Stimulated activated memory B cell treated with anti-CD40 and anti-IgM and Interleukin-4, amounts not matched to agents 10 μg/mL and 1 μg/mL and 100 μg/mL, for 72 hours (primary cell): ENCODE data around the gene UCK1.
A peak's percentile ranks its signal among the peaks of the same experiment; 100 is the strongest.
"Not testable (repeated sequence)": the region's sequence is repeated elsewhere in the genome, so short reads cannot be mapped to it uniquely, and the experiment has no call there.

Source experiments
- ATAC-seq: fragments of 150-1000 bp; cut with Tn5 transposase; 2 replicates; pipeline ENCODE4 v1.10.0; 2021
- H3K27ac Mint-ChIP-seq: one replicate; pipeline ENCODE4 v1.8.0; 2022; ENCODE audit warnings: mild to moderate bottlenecking, mixed read lengths
- H3K27me3 Mint-ChIP-seq: one replicate; pipeline ENCODE4 v1.8.0; 2022; ENCODE audit warnings: mixed read lengths
- H3K36me3 Mint-ChIP-seq: one replicate; pipeline ENCODE4 v1.8.0; 2022; ENCODE audit warnings: mixed read lengths
- H3K4me1 Mint-ChIP-seq: one replicate; pipeline ENCODE4 v1.8.0; 2022; ENCODE audit warnings: mixed read lengths
- H3K4me3 Mint-ChIP-seq: one replicate; pipeline ENCODE4 v1.8.0; 2022; ENCODE audit warnings: mild to moderate bottlenecking, moderate library complexity, mixed read lengths
- H3K9me3 Mint-ChIP-seq: one replicate; pipeline ENCODE4 v1.8.0; 2022; ENCODE audit warnings: mixed read lengths

Gene UCK1

DNA sequence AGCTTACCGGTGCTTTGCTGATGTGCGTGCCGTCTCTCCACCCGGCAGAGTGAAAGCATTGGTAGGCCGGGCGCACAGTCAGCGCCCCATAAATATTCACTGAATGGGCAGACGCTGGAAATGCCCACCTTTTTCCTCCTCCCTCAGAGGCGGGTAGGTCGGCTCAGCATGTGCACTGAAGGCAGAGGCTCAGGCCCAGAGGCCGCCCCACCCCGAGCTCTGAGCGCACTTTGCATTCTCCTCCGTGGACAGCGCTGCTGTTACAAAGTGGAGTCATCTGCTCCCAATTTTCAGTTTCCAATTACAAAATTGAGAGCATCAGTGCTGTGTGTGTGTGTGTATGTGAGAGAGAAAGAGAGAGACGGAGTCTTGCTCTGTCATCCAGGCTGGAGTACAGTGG lies 10.6 kb downstream of the UCK1 start:
- H3K4me1 Mint-ChIP-seq, result no peaks in the 10 kb centered on the region
- H3K27ac Mint-ChIP-seq, result no peak overlapping the region
- no peak for ATAC-seq
- no peaks in the 10 kb centered on the region for H3K27me3 Mint-ChIP-seq
- H3K36me3 Mint-ChIP-seq, result peaks cover 55% of the 10 kb centered on the region
- H3K4me3 Mint-ChIP-seq, result no peak overlapping the region
- H3K9me3 Mint-ChIP-seq, result no peaks in the 10 kb centered on the region

- H3K36me3 Mint-ChIP-seq, result peaks cover 48% of the 10 kb centered on the region
- H3K4me3 Mint-ChIP-seq, result no peak overlapping the region
- H3K27ac Mint-ChIP-seq, result no peak overlapping the region
- H3K4me1 Mint-ChIP-seq, result peaks cover 7% of the 10 kb centered on the region
- no peaks in the 10 kb centered on the region for H3K9me3 Mint-ChIP-seq
- no peak for ATAC-seq
- H3K27me3 Mint-ChIP-seq, result no peaks in the 10 kb centered on the region
These were observed 12.5 kb downstream of the UCK1 start for GRCh38 chr9:131518553-131518952.

DNA sequence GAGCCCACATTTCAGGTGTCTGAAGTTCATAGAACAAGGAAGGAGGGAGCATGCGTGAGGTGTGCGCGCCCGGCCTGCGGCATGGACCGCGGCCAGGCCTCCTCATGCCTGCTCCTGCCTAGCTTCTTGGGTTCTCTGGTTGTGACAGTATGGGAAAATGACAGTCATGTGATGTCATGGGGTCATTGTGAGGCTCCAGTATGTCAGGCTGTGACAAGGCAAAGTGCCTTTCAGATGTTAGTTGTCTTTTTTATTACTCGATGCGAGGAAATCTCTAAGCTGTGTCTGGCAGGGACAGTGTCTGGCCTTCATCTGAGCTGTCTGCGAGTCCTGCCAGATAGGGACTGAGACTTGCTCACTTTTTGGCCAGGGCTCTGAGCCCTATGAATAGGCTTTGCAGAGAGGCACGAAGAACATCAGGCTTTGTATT lies 13.3 kb downstream of the UCK1 start:
- no peak for ATAC-seq
- no peaks in the 10 kb centered on the region for H3K9me3 Mint-ChIP-seq
- H3K4me1 Mint-ChIP-seq, result peaks cover 7% of the 10 kb centered on the region
- no peak overlapping the region for H3K4me3 Mint-ChIP-seq
- no peak overlapping the region for H3K27ac Mint-ChIP-seq
- H3K36me3 Mint-ChIP-seq, result peaks cover 55% of the 10 kb centered on the region
- no peaks in the 10 kb centered on the region for H3K27me3 Mint-ChIP-seq

DNA sequence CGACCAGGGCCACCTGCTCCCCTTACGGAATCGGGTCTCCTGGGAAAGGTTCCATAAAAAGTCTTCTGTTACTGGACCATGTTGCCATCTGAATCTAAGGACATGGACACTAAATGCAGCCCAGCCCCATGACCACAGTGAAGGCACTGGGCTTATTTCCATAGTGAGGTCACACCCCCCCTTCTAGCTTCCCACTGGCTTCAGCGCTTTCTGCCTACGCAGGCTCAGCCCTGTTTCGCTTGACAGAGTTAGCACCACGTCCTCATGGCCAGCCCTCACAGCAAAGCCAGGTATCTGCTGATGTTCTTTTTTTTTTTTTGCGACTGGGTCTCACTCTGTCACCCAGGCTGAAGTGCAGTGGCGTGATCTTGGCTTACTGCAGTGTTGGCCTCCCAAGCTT lies 14.1 kb downstream of the UCK1 start:
- Mint-ChIP-seq H3K4me1 (peaks cover 7% of the 10 kb centered on the region), H3K9me3 (no peaks in the 10 kb centered on the region), H3K27me3 (no peaks in the 10 kb centered on the region), H3K4me3 (no peak overlapping the region), H3K27ac (no peak overlapping the region), H3K36me3 (peaks cover 56% of the 10 kb centered on the region)
- ATAC-seq, result no peak

DNA sequence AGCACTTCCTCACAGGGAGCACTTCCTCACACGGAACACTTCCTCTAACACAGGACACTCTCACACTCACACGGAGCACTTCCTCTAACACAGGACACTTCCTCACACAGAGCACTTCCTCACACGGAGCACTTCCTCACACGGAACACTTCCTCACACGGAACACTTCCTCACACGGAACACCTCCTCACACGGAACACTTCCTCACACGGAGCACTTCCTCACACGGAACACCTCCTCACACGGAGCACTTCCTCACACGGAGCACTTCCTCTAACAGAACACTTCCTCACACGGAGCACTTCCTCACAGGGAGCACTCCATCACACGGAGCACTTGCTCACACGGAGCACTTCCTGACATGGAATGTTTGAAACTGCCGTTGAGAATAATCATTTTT lies 15.0 kb downstream of the UCK1 start:
- Mint-ChIP-seq H3K27me3 (no peaks in the 10 kb centered on the region), H3K27ac (no peak overlapping the region), H3K36me3 (peaks cover 56% of the 10 kb centered on the region), H3K4me1 (peaks cover 7% of the 10 kb centered on the region), H3K4me3 (no peak overlapping the region), H3K9me3 (no peaks in the 10 kb centered on the region)
- ATAC-seq, result no peak

DNA sequence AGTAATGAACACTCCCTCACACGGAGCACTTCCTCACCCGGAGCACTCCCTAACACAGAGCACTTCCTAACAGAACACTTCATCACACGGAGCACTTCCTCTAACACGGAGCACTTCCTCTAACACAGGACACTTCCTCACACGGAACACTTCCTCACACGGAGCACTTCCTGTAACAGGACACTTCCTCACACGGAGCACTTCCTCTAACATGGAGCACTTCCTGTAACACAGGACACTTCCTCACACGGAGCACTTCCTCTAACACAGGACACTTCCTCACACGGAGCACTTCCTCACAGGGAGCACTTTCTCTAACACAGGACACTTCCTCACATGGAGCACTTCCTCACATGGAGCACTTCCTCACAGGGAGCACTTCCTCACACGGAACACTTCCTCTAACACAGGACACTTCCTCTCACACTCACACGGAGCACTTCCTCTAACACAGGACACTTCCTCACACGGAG lies 15.5 kb downstream of the UCK1 start:
- not testable (repeated sequence) for H3K4me1 Mint-ChIP-seq, H3K9me3 Mint-ChIP-seq, H3K4me3 Mint-ChIP-seq, H3K27me3 Mint-ChIP-seq, H3K27ac Mint-ChIP-seq, ATAC-seq
- H3K36me3 Mint-ChIP-seq, result peaks cover 61% of the 10 kb centered on the region

DNA sequence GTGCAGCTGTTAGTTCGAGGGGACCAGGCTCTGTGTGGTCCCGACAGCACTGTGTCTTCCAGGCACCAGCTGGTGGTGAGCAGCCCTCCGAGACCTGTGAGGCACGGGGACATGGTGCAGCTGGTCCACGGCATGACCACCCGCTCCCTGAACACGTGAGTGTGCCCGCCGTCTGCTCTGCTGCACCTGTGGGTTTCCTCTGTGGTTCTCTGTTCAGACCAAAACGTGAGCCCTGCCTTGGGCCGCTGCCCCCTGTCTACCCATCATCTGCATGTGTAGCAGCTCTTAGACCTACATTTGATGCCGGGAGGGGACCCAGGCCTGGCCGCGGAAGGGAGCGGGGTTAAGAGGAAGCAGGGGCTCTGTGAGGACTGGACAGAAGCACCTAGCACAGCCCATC lies 17.9 kb downstream of the UCK1 start:
- Mint-ChIP-seq H3K4me3 (no peak overlapping the region), H3K9me3 (no peaks in the 10 kb centered on the region), H3K27me3 (no peaks in the 10 kb centered on the region), H3K36me3 (peaks cover 56% of the 10 kb centered on the region), H3K27ac (no peak overlapping the region), H3K4me1 (peaks cover 7% of the 10 kb centered on the region)
- ATAC-seq, result no peak

DNA sequence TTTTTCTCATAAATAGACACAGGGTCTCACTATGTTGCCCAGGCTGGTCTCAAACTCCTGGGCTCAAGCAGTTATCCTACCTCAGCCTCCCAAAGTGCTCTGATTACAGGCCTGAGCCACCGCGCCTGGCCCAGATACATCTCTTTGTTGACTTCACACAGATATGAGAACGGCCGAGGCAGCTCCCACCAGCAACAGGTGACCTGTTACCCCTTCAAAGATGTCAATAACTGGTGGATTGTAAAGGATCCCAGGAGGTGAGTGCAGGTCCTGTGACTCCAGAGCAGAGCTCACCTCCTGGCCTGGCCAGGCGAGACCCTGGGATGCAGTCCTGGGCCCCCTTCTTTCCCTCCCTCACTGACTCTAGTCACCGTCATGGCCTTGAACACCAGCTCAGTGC lies 19.2 kb downstream of the UCK1 start:
- no peak overlapping the region for H3K4me3 Mint-ChIP-seq
- H3K27ac Mint-ChIP-seq, result no peak overlapping the region
- H3K36me3 Mint-ChIP-seq, result peaks cover 48% of the 10 kb centered on the region
- H3K9me3 Mint-ChIP-seq, result no peaks in the 10 kb centered on the region
- no peak for ATAC-seq
- H3K4me1 Mint-ChIP-seq, result peaks cover 7% of the 10 kb centered on the region
- no peaks in the 10 kb centered on the region for H3K27me3 Mint-ChIP-seq

- no peak overlapping the region for H3K27ac Mint-ChIP-seq
- ATAC-seq, result no peak
- no peak overlapping the region for H3K4me3 Mint-ChIP-seq
- H3K4me1 Mint-ChIP-seq, result peaks cover 7% of the 10 kb centered on the region
- H3K9me3 Mint-ChIP-seq, result no peaks in the 10 kb centered on the region
- peaks cover 52% of the 10 kb centered on the region for H3K36me3 Mint-ChIP-seq
- H3K27me3 Mint-ChIP-seq, result no peaks in the 10 kb centered on the region
These were observed 19.6 kb downstream of the UCK1 start for GRCh38 chr9:131511416-131511815.

DNA sequence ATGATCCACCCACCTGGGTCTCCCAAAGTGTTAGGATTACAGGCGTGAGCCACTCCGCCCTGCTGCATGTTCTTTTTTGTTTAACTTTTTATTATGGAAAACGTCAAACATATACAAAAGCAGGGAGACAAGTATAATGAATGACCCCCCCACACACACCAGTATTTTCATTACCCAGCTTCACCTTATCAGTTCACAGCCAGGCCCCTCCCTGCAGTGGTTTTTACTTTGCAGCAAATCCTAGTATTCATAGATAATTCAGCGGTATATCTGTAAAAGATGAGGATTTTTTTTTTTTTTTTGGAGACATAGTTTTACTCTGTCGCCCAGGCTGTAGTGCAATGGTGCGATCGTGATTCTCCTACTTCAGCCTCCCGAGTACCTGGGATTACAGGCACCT lies 26.1 kb downstream of the UCK1 start:
- Mint-ChIP-seq H3K27ac (no peak overlapping the region), H3K4me3 (no peak overlapping the region), H3K36me3 (peaks cover 11% of the 10 kb centered on the region), H3K9me3 (no peaks in the 10 kb centered on the region), H3K27me3 (no peaks in the 10 kb centered on the region), H3K4me1 (peaks cover 41% of the 10 kb centered on the region)
- ATAC-seq, result no peak

DNA sequence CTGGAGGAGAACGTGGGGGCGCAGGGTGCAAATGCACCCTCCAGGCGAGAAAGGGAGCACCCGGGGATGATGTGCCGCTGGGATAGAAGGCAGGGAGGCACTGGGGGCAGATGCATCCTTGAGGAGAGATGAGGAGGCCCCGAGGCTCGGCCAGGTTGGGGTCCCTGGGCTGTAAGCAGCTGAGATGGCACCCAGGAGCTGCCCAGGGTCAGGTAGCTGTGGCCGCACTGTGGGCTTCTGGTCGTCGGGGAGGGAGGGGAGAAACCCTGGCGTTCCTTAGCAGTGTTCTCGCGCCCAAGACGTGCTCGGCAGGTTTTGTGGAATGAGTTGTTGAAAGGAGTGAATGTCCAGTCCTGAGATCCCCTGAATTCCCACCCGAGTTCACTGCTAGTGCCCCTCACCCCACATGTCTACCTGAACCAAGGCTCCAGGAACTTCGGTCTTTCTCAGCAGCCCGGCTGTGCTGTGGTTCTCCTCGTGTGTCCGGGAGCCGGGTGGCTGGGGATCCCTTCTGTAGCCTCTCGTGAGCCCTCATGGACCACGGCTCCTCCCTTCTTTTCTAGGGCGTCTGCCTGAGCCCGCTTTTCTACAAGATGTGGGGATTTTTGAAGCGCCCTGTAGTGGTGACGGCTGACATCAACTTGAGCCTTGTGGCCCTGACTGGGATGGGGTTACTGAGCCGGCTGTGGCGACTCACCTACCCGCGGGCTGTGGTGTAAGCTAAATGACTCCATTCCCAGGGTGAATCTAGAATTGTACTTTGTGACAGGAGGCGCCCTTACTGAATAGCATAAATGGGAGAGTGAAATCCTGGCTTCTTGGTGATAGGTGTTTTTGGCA lies 27.2 kb downstream of the UCK1 start:
- ATAC-seq, result peak; percentile 6
- no peaks in the 10 kb centered on the region for H3K27me3 Mint-ChIP-seq
- peaks cover 48% of the 10 kb centered on the region for H3K4me1 Mint-ChIP-seq
- H3K27ac Mint-ChIP-seq, result peak overlapping the region; percentile 81
- H3K4me3 Mint-ChIP-seq, result peak overlapping the region; percentile 84
- peaks cover 15% of the 10 kb centered on the region for H3K36me3 Mint-ChIP-seq
- H3K9me3 Mint-ChIP-seq, result no peaks in the 10 kb centered on the region

DNA sequence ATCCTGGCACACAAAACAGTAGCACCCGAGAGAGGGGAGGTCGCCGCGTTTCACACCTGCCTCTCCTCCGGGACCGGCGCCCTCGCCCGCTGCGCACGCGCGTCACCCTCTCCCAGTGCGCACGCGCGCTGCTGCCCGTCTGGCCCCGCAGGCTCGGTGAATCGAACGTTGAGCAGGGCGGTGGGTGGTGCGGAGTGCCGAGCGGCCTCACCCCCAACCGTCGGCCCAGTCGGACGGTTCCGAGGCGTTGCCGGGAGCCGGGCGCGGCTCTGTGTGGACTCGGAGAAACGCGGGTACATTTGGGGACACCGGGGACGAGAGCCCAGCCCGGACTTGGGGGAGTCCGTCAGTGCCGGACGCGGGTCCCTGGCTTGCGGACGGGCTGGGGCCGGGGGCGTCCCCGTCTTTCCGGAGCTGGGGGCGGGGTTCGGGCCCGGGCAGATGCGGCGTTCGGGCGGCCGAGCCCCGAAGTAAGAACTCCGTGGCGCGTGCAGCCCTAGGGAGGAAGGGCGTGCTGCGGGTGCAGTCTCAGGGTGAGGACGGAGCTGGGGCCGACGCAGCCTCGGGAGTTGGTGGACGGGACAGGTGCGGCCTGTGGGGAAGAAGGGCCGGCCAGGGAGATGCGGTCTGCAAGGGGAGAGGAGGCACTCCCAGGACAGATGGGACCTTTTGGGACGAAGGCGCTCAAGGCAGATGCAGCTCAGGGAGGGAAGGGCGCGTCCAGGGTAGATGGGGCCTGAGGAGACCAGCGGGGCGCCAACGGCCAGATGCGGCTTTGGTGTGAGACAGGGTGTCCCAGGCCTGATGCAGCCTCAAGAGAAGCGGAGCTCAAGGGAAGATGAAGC lies 28.1 kb downstream of the UCK1 start, which contains the start of gene POMT1:
TSS of gene POMT1 (plus strand) at position 138 of the 845 bp plus-strand sequence. CDS start 1,301 bp downstream, outside the sequence.
- ATAC-seq, result peak; percentile 91
- peaks cover 48% of the 10 kb centered on the region for H3K4me1 Mint-ChIP-seq

DNA sequence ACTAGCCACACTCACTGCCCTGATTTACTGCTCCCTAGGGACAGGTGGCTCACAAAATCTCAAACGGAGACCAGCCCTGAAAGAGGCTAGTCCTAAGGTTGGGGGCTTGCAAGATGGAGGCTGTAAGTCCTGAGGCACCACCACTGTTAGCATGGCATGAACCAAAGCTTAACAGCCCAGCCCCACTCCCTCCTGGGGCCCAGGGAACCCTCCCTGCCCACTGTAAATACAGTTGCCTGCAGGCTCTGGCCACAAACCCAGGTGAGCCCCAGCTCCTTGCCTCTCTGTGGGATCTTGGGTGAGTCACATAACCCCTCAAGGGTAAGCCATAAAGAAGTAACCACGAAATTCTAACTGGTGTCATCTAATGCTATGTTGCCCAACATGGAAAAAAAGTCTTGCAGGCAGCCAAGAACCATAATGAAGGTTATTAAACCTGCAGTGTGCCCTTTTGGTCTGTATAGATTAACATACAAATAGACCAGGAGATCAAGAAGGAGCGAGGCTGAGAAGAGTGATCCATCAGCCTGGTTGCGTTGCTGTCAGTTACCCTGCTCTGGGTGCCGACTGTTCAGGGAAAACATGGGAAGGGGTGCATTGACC lies 30.0 kb downstream of the UCK1 start:
- Mint-ChIP-seq H3K27me3 (no peaks in the 10 kb centered on the region), H3K27ac (no peak overlapping the region), H3K4me1 (peaks cover 52% of the 10 kb centered on the region), H3K36me3 (peaks cover 26% of the 10 kb centered on the region), H3K4me3 (peak overlapping the region; percentile 44), H3K9me3 (no peaks in the 10 kb centered on the region)
- ATAC-seq, result no peak

More for the DNA sequence above, 28.1 kb downstream of the UCK1 start, which contains the start of gene POMT1:
- peaks cover 16% of the 10 kb centered on the region for H3K36me3 Mint-ChIP-seq
- H3K27me3 Mint-ChIP-seq, result no peaks in the 10 kb centered on the region
- peak within 1 kb of the TSS; percentile 84 for H3K4me3 Mint-ChIP-seq
- peak within 1 kb of the TSS; percentile 81 for H3K27ac Mint-ChIP-seq
- no peaks in the 10 kb centered on the region for H3K9me3 Mint-ChIP-seq

- no peaks in the 10 kb centered on the region for H3K9me3 Mint-ChIP-seq
- no peak overlapping the region for H3K4me3 Mint-ChIP-seq
- H3K27me3 Mint-ChIP-seq, result no peaks in the 10 kb centered on the region
- H3K4me1 Mint-ChIP-seq, result peaks cover 52% of the 10 kb centered on the region
- H3K27ac Mint-ChIP-seq, result no peak overlapping the region
- ATAC-seq, result no peak
- H3K36me3 Mint-ChIP-seq, result peaks cover 33% of the 10 kb centered on the region
These were observed 30.7 kb downstream of the UCK1 start for GRCh38 chr9:131500377-131500776.

- Mint-ChIP-seq H3K27me3 (no peaks in the 10 kb centered on the region), H3K4me1 (peaks cover 42% of the 10 kb centered on the region), H3K9me3 (no peaks in the 10 kb centered on the region), H3K4me3 (no peak overlapping the region), H3K27ac (no peak overlapping the region), H3K36me3 (peaks cover 40% of the 10 kb centered on the region)
- no peak for ATAC-seq
These were observed 31.8 kb downstream of the UCK1 start for GRCh38 chr9:131499254-131499767.
